SJCRH30 (cell line): ENCODE measurements around the gene GRIK4. TPM values are rescaled to one million over a fixed set of nuclear protein-coding genes. Genes with fewer than 3 reads are reported as not detected.
"Not testable (repeated sequence)": the region's sequence is repeated elsewhere in the genome, so short reads cannot be mapped to it uniquely, and the experiment has no call there.

Experiments used
- DNase-seq, 2 experiments: peaks; one replicate each; pipeline ENCODE4 v3.0.0-alpha.2; 2015 to 2020
- H3K27ac ChIP-seq: fragments of 250-450 bp; sonication (Bioruptor Pico); 2 replicates; pipeline ENCODE4 v1.5.1; 2020; ENCODE audit warnings: mild to moderate bottlenecking, moderate library complexity
- H3K27me3 ChIP-seq: fragments of 250-450 bp; sonication (Bioruptor Pico); 2 replicates; pipeline ENCODE4 v1.5.1; 2020; ENCODE audit warnings: mild to moderate bottlenecking, moderate library complexity
- H3K36me3 ChIP-seq: fragments of 250-450 bp; sonication (Bioruptor Pico); 2 replicates; pipeline ENCODE4 v1.5.1; 2020; ENCODE audit warnings: mild to moderate bottlenecking, moderate library complexity
- H3K4me1 ChIP-seq: fragments of 250-450 bp; sonication (Bioruptor Pico); 2 replicates; pipeline ENCODE4 v1.5.1; 2020; ENCODE audit warnings: mild to moderate bottlenecking, moderate library complexity
- H3K4me3 ChIP-seq: fragments of 250-450 bp; sonication (Bioruptor Pico); 2 replicates; pipeline ENCODE4 v1.5.1; 2020; ENCODE audit warnings: mild to moderate bottlenecking, moderate library complexity
- H3K9me3 ChIP-seq: fragments of 250-450 bp; sonication (Bioruptor Pico); replicated peaks from 2 replicates; pipeline ENCODE4 v1.5.1; 2020; ENCODE audit warnings: mild to moderate bottlenecking, moderate library complexity
- total RNA-seq: library from RNA; depleted of rRNA; stranded (reverse); fragments of >200 nt; shearing (Covaris generic); gene quantifications from 2 replicates; pipeline ENCODE4 v1.2.3, GENCODE V29; 2014

Gene GRIK4
- total RNA-seq, 1 experiment from 2014 or later, result not detected

GRCh38 chr11:120746836-120747609 lies 235.5 kb downstream of the GRIK4 start:
- no peak overlapping the region for H3K4me3 ChIP-seq
- DNase-seq, result peak in 1 of 2 experiments; percentile 10
- H3K27me3 ChIP-seq, result no peaks in the 10 kb centered on the region
- no peaks in the 10 kb centered on the region for H3K9me3 ChIP-seq
- no peaks in the 10 kb centered on the region for H3K4me1 ChIP-seq
- no peaks in the 10 kb centered on the region for H3K36me3 ChIP-seq
- no peak overlapping the region for H3K27ac ChIP-seq

- Histone ChIP-seq H3K4me1 (no peaks in the 10 kb centered on the region), H3K9me3 (no peaks in the 10 kb centered on the region), H3K36me3 (no peaks in the 10 kb centered on the region), H3K27ac (no peak overlapping the region), H3K4me3 (no peak overlapping the region), H3K27me3 (no peaks in the 10 kb centered on the region)
- no peak for DNase-seq
These were observed 236.6 kb downstream of the GRIK4 start for GRCh38 chr11:120747850-120748814.

- Histone ChIP-seq H3K27ac (no peak overlapping the region), H3K4me1 (no peaks in the 10 kb centered on the region), H3K36me3 (no peaks in the 10 kb centered on the region), H3K27me3 (no peaks in the 10 kb centered on the region), H3K4me3 (no peak overlapping the region), H3K9me3 (no peaks in the 10 kb centered on the region)
- DNase-seq, result no peak
These were observed 237.8 kb downstream of the GRIK4 start for GRCh38 chr11:120749395-120749794.

DNA sequence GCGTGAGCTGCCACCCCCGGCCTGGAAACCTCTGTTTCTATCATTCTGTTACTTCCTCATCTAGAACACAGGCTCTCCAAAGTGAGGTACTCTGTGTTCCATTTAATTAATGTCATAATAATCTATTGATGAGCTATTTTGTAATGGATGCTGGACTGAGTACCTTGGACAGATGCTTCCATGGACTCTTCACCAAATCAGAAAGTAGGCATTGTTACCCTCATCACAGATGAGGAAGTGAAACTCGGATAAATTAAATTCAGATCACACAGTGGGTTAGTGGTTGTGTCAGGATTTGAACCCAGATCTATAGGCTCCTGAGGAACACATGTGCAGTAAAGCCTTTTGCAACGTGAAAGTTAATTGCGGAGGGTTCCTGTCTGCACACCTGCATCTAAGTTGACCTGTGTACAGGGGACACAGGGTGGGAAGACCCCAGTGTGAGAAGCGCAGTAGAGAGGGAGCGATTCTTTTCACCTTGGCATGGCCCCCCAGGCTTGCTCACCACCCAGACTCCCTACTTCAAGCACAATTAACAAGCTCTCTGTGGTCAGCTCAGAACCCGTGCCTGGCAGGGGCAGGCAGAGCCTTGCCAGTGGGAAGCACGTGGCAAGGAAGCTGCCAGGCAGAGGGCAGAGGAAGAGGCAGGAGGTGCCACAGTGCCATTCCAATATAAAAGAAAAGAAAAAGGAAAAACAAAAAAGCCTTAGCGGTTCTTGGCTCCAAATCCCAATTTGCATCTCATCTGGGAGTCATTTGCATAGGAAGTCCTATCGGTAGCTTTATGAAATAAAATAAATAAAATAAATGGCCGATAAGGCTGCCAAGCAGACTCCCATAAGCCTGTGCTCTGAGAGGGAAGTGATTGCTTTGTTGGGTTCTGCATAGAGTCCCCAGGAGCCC lies 239.3 kb downstream of the GRIK4 start:
- Histone ChIP-seq H3K27ac (no peak overlapping the region), H3K36me3 (no peaks in the 10 kb centered on the region), H3K4me1 (no peaks in the 10 kb centered on the region), H3K4me3 (no peak overlapping the region), H3K27me3 (no peaks in the 10 kb centered on the region), H3K9me3 (no peaks in the 10 kb centered on the region)
- no peak for DNase-seq

DNA sequence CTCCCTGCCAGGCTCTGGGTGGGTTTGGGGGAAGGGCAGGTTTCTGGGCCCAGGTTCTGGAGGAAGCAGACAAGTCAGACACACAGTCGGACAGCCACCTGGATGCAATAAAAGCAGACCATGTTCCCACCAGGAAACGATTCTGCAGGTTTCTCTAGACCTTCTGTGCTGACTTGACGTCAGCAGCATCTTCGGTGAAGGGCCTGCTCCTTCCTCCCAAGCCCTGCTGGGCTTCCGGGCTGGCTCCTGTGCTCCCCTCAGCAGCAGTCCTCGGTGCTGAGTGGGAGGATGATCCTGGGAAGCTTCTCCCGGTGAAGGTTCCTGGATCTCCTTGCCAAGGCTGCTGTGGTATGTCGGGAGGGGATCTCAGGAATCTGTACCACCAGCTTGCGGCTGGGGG lies 240.0 kb downstream of the GRIK4 start:
- DNase-seq, result no peak
- Histone ChIP-seq H3K9me3 (no peaks in the 10 kb centered on the region), H3K4me1 (no peaks in the 10 kb centered on the region), H3K27me3 (no peaks in the 10 kb centered on the region), H3K36me3 (no peaks in the 10 kb centered on the region), H3K4me3 (no peak overlapping the region), H3K27ac (no peak overlapping the region)

GRCh38 chr11:120752668-120753067 lies 241.1 kb downstream of the GRIK4 start:
- H3K4me3 ChIP-seq, result no peak overlapping the region
- DNase-seq, result no peak

DNA sequence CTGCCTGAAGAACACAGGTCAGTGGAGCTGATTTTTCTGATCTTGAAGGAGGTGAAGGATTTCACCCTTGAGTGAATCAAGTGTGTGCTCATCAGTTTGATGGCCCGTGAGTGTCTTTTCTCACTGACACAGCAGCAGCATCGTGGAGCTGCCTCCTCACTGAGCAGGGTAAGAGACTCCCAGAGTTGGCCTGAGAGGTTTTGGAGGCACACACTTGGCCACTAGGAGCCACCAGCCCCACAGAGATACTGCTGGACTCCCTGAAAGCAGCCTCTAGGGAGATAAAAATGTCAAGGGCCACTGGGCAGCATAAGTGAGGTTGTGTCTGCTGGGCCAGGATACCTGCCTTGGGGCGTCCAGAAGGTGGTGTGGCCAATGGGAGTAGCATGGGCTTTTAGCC lies 245.4 kb downstream of the GRIK4 start:
- Histone ChIP-seq H3K4me1 (no peaks in the 10 kb centered on the region), H3K9me3 (no peaks in the 10 kb centered on the region), H3K27me3 (no peaks in the 10 kb centered on the region), H3K27ac (no peak overlapping the region), H3K4me3 (no peak overlapping the region), H3K36me3 (no peaks in the 10 kb centered on the region)
- DNase-seq, result no peak

More at GRCh38 chr11:120752668-120753067, 241.1 kb downstream of the GRIK4 start:
- no peaks in the 10 kb centered on the region for H3K9me3 ChIP-seq
- no peaks in the 10 kb centered on the region for H3K27me3 ChIP-seq
- H3K27ac ChIP-seq, result no peak overlapping the region
- no peaks in the 10 kb centered on the region for H3K4me1 ChIP-seq
- no peaks in the 10 kb centered on the region for H3K36me3 ChIP-seq

- no peaks in the 10 kb centered on the region for H3K36me3 ChIP-seq
- H3K9me3 ChIP-seq, result no peaks in the 10 kb centered on the region
- H3K4me1 ChIP-seq, result no peaks in the 10 kb centered on the region
- no peak overlapping the region for H3K4me3 ChIP-seq
- DNase-seq, result no peak
- no peak overlapping the region for H3K27ac ChIP-seq
- no peaks in the 10 kb centered on the region for H3K27me3 ChIP-seq
These were observed 247.5 kb downstream of the GRIK4 start for GRCh38 chr11:120759046-120759445.

DNA sequence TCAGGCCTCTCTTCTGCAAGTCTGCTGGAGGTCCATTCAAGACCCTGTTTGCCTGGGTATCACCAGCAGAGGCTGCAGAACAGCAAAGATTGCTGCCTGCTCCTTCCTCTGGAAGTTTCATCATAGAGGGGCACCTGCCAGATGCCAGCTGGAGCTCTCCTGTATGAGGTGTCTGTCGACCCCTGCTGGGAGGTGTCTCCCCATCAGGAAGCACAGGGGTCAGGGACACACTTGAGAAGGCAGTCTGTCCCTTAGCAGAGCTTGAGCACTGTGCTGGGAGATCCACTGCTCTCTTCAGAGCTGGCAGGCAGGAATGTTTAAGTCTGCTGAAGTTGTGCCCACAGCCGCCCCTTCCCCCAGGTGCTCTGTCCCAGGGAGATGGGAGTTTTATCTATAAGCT lies 254.2 kb downstream of the GRIK4 start:
- H3K27ac ChIP-seq, H3K9me3 ChIP-seq, H3K27me3 ChIP-seq, DNase-seq, H3K4me1 ChIP-seq, H3K36me3 ChIP-seq, H3K4me3 ChIP-seq: not testable (repeated sequence)

GRCh38 chr11:120766318-120766717 lies 254.8 kb downstream of the GRIK4 start:
- Histone ChIP-seq H3K36me3 (no peaks in the 10 kb centered on the region), H3K27ac (no peak overlapping the region), H3K9me3 (no peaks in the 10 kb centered on the region), H3K4me3 (no peak overlapping the region), H3K4me1 (no peaks in the 10 kb centered on the region), H3K27me3 (no peaks in the 10 kb centered on the region)
- no peak for DNase-seq

DNA sequence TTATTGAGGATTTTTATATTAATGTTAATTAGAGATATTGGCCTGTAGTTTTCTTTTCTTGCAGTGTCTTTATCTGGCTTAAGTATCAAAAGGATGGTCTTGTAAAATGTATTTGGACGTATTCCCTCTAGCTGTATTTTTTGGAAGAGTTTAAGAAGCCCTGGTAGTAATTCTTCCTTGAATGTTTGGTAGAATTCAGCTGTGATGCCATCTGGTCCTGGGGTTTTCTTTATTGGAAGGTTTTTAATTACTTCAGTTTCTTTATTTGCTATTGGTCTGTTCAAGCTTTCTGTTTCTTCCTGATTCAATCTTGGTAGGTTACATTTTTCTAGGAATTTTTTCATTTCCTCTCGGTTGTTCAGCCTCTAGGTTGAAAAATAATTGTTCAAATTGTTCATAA lies 257.4 kb downstream of the GRIK4 start:
- no peaks in the 10 kb centered on the region for H3K4me1 ChIP-seq
- no peak overlapping the region for H3K27ac ChIP-seq
- no peak overlapping the region for H3K4me3 ChIP-seq
- H3K36me3 ChIP-seq, result no peaks in the 10 kb centered on the region
- no peaks in the 10 kb centered on the region for H3K27me3 ChIP-seq
- no peak for DNase-seq
- no peaks in the 10 kb centered on the region for H3K9me3 ChIP-seq

GRCh38 chr11:120769906-120770305 lies 258.4 kb downstream of the GRIK4 start:
- no peak overlapping the region for H3K27ac ChIP-seq
- no peaks in the 10 kb centered on the region for H3K27me3 ChIP-seq
- no peaks in the 10 kb centered on the region for H3K36me3 ChIP-seq
- no peaks in the 10 kb centered on the region for H3K9me3 ChIP-seq
- no peak overlapping the region for H3K4me3 ChIP-seq
- no peaks in the 10 kb centered on the region for H3K4me1 ChIP-seq
- no peak for DNase-seq

- no peak for DNase-seq
- H3K27ac ChIP-seq, result no peak overlapping the region
- no peak overlapping the region for H3K4me3 ChIP-seq
- H3K4me1 ChIP-seq, result no peaks in the 10 kb centered on the region
- no peaks in the 10 kb centered on the region for H3K9me3 ChIP-seq
- H3K27me3 ChIP-seq, result no peaks in the 10 kb centered on the region
- H3K36me3 ChIP-seq, result no peaks in the 10 kb centered on the region
These were observed 260.1 kb downstream of the GRIK4 start for GRCh38 chr11:120771551-120772060.

GRCh38 chr11:120773501-120774031 lies 262.0 kb downstream of the GRIK4 start:
- Histone ChIP-seq H3K4me1 (no peaks in the 10 kb centered on the region), H3K4me3 (no peak overlapping the region), H3K27me3 (no peaks in the 10 kb centered on the region), H3K9me3 (no peaks in the 10 kb centered on the region), H3K27ac (no peak overlapping the region), H3K36me3 (no peaks in the 10 kb centered on the region)
- peak in 1 of 2 experiments; percentile 14 for DNase-seq
